Stimulated activated CD4-positive, alpha-beta T cell treated with anti-CD3 and anti-CD28 coated beads, Interleukin-12 subunit alpha, Interleukin-12 subunit beta, amount 100 ng/mL, for 48 hours (primary cell): ENCODE data around the gene EMID1.

ENCODE experiments used
- DNase-seq, 3 donors: peaks; one replicate each; pipeline ENCODE4 v3.0.0-alpha.2; 2020; ENCODE audit warnings: low read depth in 2 of 3, low spot score in 1 of 3

EMID1 gene

DNA sequence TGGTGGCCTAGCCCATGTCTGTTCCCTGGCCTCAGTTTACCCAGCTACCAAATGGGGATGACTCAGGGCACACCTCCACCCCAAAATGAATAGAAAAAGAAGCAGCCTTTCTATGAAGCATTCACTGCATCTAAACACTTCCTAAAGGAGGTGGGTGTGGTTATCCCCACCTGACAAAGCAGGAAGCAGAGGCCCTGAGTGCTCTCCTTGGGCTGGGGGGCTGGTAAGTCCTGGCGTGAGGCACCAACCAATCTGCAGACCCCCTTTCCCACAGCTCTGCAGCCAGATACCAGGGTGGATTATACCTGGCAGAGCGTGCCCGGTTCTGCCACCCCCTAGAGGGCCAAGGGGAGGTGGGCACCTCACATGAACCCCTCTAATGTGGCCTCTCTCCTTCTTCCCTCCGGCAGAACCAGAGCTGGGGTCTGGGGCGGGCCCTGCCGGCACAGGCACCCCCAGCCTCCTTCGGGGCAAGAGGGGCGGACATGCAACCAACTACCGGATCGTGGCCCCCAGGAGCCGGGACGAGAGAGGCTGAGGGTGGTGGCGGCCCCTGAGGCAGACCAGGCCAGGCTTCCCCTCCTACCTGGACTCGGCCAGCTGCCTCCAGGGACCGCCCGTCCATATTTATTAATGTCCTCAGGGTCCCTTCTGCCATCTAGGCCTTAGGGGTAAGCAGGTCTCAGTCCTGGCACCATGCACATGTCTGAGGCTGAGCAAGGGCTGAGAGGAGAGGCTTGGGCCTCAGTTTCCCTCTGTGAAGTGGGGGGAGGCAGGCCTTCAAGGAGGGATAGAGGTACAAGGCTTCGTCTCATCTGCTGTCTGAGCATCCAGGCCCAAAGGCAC lies 52.9 kb downstream of the EMID1 start:
- no peak for DNase-seq

DNA sequence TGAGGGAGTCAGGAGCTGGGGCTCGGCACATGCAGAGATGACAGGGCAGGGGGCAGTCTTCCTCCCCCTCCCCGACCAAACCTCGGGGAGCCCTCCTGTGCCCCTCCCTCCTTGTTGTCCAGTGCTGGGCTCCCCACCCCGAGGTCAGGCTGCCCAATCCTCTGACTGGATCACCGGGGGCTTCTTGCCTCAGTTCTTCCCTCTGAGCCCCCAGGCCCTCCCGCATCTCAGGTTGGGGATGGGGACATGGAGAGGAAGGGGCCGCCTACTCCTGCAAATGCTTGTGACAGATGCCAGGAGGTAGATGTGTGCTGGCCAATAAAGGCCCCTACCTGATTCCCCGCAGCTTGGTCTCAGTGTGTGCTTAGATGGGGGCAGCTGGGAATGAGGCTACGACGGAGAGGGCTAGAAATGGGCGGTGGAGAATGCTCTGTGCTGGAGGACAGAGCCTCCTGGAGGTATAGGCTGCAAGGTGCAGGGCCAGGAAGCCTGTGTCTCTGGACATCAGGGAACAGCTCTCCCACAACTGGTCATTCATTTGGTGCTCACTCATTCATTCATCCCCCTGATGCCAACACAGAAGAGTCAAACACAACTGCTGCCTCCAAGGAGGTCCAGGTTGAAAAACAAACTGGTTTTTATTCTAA lies 53.7 kb downstream of the EMID1 start:
- DNase-seq: no peak

DNA sequence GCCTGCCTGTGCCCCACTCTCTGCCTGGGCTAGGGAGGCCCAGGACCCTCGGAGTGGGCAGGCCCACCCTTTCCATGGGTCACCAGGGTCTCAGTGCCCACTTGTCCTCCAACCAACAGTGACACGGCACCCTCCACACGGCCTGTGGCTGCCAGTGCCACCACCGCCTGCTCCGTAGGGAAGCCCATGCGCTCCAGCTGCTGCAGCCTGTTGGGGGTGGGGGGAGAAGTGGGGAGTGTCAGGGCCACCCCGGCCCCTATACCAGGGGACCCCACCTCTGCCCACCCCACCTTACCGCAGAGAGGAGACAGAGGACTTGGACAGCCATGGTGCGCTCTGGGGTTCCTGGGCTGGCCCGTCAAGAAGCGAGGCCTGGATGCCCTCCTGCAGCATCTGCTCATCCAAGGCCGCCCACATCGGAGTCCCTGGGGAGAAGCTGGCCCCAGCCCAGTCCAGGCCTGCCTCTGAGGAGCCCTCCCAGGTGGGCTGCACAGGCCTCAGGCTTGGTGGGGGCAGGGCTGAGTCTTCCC lies 54.4 kb downstream of the EMID1 start:
- no peak for DNase-seq

DNA sequence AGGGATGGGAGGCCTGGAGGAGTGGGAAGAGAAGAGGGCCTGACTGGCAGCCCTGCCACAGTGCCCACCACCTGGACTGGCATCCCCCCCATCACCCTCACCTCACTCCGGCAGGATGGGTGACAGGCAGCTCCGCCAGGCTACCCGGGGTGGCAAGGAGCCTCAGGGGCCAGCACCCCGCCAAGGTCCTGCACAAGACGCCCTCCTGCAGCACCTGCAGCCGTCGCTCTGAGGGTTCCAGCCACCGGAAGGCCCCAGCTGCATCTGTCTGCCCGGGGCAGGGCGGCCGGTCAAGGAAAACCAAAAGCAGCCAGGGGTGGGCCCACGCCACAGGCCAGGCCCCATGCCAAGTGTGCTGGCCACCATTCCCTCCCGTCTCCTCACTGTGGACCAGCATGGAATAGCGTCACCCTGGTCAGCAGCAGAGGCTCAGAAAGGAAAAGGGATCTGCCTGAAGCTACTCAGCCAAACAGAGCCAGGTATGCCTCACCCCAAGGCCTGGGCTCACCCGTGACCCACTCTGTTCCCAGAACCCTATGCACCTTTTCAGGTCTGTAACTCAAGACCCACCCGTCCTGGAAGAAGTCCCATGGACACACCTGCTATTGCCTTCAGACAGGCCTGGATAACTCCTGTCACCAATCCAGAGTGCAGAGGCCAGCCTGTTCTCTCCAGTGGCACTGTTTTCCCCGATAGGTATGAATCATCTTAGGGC lies 55.1 kb downstream of the EMID1 start:
- DNase-seq: no peak

DNA sequence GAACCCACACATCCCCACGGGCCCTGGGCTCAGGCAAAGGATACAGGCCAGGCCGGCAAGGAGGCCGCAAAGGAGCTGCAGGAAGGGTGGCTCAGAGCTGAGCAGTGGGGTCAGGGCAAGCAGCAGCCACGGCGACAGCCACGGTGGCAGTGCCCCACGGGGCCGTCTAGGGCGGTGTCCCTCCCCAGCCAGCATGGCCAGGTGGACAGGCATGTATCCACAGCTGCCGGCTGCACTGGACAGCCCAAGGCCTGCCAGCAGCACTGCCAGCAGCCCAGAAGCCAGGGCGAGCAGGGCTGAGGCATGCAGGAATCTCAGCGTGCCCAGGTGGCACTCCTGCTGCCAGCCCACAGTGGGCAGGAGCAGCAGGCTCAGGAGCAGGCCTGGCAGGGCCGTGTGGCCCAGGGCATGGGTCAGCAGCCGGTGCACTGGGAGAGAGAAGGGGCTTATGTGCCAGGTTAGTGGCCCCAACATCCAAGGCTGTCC lies 58.1 kb downstream of the EMID1 start:
- no peak for DNase-seq

DNA sequence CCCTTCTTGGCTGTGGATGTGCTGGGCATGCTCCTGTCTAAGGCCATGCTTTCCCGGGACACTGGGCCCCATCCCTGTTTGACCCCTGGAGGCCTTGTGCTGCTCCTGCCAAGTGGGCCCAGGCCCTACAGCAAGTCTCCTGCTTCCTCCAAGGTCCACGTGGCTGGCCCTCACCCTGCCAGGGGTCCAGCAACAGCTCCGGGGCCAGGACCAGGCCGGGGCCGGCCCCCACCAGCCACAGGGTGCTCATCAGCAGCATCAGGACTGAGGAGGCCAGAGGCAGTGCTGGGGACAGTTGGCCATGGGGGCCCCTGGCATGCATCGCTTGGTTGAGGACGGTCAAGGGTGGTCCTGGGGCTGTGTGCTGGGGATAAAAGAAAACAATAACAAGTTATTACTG lies 59.6 kb downstream of the EMID1 start:
- DNase-seq: no peak

DNA sequence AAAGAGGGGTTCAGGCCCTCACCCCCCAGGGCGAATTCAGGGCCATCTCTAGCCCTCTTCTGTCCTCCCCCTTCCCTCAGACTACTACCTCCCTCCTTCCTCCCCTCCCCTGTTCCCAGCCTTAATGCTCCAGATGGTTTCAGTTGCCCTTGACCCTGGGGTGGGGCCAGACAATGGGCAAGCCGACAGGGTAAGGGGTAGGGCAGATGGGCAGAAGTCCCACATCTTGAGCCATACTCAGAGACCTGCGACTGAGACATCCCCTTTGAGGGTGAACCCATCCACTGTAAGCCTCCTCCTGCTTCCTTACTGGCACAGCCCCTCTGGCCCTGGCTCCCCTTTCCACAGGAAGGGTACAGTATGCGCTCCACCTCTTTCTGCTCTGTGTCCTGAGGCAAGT lies 60.2 kb downstream of the EMID1 start:
- no peak for DNase-seq

- DNase-seq: no peak
Observed at GRCh38 chr22:29266564-29267461, 61.1 kb downstream of the EMID1 start.

DNA sequence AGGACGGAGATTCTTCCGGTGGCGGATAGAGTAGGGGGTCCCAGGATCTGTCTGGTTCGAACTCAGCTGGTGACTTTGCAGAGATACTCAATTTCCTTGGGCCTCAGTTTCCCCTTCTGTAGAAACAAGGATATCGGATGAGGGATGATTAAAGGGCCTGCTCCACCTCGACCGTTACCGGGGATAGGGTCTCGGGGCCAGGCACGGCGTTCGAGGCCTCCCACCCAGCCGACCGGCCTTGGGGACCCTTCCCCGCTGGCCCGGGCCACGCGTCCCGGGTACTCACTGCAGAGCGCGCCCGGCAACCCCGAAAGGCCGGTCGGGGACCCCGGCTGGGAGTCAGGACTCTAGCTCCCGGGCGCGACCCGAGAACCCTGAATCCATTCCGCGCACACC lies 61.8 kb downstream of the EMID1 start:
- DNase-seq: no peak

GRCh38 chr22:29267858-29268510 lies 62.3 kb downstream of the EMID1 start, which contains the start of the genes EWSR1 and RHBDD3:
TSS of gene EWSR1 (plus strand) at chr22:29268268. CDS start at chr22:29268337, 69 bp downstream.
TSS of gene RHBDD3 (minus strand) at chr22:29267981. CDS start at chr22:29265626, 2,355 bp downstream.
- peak; percentile 93 to 96 (median 94) for DNase-seq

DNA sequence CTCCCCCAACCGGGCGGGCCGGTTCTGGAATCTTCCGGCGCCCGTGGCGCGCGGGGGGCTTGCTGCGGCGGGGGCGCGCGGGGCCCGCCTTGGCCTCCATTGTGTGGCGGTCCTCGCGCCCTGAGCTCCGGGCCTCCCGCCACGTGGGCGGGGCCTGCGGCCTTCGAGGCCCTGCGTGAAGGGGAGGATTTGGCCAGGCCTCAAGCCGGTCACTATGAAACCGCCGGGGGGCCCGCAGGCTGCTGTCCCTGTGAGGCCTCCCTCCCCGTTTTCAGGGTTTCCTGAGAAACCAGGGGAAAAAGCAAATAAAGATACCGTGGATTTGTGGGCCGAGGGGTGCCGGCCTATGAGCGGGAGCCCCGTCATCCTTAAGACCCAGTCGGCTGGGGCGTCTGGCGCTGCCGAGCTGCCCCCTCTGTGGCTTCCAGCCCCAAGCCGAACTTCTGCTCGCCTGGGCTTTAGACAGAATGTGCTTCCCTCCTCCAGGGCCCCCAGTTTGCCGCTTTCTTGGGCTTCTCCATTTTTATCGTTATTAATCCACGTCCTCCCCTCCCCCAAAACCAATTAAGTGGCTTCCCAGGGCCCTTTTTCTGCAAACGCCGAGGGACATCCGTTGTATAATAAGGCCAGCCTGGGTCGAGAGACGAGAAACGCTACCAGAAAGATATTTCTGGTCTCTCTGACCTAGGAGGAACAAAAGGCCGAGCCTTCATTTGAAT lies 63.0 kb downstream of the EMID1 start:
- peak in 2 of 3 donors; percentile 21 to 29 for DNase-seq

DNA sequence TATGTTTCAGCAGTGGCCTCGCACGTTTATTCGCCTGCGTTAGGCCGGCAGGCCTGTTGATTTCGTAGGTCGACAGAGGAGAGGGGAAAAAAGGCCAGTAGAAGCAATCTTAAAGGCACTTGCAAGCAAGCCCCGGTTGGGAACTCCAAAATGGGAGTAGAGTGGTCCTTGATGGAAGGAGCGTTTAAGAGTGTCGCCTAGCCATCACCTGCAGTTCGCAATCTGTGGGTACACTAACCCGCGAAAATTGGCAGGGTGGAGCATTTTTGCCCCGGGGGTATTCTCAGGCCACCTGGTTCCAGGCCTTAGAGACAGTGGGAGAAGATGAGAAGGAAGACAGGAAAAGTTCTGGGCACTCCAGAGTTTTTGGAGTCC lies 63.5 kb downstream of the EMID1 start:
- no peak for DNase-seq

- no peak for DNase-seq
Observed at GRCh38 chr22:29269731-29270474, 64.2 kb downstream of the EMID1 start.

- DNase-seq: no peak
Observed at GRCh38 chr22:29270475-29271271, 65.0 kb downstream of the EMID1 start.

- DNase-seq: no peak
Observed at GRCh38 chr22:29272624-29273023, 66.9 kb downstream of the EMID1 start.

DNA sequence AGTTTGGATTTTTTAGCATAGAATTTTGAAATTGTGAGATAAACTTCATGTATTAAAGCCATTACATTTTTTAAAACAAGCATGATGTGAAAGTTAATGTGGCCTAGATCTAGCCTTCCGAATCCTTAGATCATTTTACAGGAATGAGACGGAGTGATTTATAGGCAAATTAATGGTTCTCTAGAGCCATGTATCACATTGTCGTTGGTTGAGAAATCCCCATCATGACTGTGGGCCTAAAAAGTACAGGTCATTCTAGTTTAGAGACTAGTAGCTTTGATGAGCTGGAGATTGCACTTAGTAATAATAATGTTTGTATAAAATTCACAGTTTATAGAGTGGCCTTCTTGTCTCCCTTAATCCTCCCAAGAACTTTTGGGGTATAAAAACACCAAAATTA lies 69.5 kb downstream of the EMID1 start:
- DNase-seq: no peak

GRCh38 chr22:29275819-29276565 lies 70.3 kb downstream of the EMID1 start:
- DNase-seq: no peak
